ENCODE measurements around the gene EEPD1.
"Not testable (repeated sequence)": the region's sequence is repeated elsewhere in the genome, so short reads cannot be mapped to it uniquely, and the experiment has no call there.

EEPD1 gene

DNA sequence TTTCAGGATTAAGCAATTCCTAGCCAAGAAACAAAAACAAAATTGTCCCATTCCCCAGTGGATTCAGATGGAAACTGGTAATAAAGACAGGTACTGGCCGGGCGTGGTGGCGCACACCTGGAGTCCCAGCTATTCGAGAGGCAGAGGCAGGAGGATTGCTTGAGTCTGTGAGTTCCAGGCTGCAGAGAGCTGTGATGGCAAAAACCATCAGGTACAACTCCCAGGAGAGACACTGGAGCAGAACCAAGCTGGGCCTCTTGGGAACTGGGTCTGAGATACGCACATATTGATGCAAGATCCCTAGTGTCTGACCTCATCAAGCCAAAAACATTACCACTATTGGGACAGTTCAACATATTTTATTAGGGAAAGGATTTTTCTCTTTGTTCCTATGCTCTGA is 152.6 kb downstream of the EEPD1 start:
- no peak for DNase-seq

DNA sequence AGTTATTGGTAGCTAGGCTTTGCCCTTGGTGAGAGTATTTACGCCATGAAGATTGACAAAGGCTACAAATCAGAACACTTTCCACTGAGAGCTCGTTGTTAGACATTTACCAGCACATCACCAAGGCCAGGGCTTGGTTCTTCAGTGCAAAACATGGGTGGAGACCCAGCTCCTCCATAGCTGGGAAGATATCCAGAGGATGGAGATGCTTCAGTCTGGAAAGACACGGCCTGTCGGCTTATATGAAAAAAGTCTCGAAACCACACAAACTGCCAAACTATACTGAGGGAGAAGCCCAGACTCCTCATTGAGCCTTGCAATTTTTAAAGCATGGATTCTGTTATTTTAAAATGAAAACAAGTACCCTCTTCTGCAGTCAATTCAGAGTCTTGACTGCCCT is 153.2 kb downstream of the EEPD1 start:
- DNase-seq = no peak

DNA sequence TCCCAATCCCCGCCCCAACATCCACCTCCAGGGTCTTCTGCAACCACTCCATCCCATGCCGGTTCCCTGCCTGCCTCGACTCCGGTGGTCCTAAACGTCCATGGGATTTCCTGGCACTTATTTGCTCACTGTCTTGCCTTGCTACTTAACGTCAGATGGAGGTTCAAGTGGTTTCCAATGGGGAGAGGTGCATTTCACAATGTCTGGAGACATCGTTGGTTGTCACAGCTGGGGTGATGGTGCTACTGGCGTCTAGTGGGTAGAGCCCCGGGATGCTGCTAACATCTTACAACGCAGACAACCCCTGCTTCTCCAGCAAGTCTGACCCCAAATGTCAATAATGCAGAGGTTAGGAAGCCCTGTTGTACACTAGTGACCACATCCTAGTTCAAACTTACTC is 153.7 kb downstream of the EEPD1 start:
- no peak for DNase-seq

DNA sequence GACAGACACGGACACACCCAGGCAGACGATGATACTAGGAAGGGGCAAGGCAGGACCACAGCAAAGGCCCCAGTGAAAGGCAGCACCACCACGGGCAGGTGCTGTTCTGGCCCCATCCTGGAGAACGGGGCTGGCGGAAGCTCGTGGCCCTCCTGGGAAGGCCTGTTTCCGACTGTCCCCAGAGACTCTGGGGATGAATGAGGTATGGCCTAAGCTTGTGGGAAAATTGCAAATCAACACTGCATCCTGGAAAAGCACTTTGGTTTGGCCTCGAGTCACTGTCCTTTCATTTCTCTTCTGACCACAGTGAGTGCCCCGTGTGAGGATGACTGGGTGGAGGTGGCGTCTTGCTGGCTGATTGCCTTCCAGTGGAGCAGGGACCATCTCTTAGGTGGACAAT is 155.0 kb downstream of the EEPD1 start:
- no peak for DNase-seq

DNA sequence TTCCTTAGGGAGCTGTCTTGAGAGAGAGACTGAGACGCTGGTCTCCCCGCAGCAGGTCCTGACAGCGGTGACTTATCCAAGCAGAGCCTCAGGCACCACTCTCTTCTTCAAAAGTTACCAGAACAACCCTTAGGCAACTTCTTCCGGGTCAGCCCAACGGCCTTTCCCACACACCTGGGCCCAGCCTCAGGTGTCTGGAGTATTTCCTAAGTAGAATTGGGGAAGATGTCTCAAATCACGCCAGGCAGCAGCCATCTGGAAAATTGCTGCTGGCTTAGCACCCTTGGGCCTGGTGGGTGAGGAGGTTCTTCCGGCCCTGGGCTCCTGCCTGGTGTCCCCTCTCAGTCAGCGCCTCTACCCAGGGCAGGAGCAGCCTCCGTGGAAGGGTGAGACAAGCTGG is 156.2 kb downstream of the EEPD1 start:
- no peak for DNase-seq

DNA sequence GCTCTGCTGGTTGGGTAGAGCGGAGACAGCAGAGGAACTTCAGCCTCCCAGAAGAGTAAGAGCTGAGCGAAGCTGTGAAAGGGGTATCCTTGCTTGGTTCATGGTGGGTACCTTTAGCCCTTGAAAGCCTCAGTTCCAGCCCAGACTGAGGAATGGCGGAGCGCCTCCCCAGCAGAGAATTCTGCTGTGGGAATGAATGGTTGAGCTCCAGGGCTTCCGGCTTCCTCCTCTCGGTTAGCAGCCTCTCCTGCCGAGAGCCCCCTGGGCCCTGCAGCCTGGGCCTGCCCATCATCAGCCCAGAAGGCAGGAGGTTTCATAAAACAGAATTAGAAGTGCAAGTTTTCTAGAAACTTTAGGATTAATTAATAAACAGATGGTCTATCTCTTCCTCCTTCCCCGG is 156.7 kb downstream of the EEPD1 start:
- DNase-seq = no peak

DNA sequence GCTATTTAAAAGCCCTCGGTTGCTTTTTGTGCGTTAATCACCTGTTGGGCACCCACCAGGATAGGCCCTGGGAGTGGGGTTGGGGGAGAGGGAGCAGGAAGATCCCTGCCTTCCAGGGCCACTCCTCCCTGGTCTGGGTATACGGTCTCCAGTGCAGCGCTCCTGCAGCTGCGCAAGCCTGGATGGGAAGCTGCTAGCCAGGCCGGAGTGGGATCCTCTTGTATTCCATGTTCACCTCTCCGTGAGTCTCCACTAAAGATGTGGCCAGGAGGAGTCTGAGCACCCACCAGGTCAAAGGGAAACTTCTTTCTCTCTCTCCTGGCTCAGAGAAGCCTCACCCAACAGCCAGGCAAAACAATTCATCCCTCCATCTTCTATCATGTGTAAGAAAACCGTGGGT is 157.8 kb downstream of the EEPD1 start:
- no peak for DNase-seq

DNA sequence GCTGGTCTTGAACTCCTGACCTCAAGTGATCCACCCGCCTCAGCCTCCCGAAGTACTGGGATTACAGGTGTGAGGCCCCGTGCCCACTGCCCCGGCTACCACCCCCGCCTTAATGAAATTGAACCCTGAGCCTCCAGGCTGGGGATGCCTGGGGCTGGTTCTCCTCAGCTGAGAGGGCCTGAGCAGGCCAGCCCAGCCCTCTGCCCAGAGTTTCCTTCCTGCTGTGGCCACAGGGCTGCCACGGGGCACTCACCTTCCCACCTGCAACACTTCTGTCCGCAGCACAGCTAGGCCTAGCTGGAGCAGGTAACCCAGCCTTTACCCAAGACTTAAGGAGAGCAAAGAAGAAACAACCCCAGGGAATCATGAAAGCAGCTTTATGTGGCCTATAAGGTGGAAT is 158.5 kb downstream of the EEPD1 start:
- DNase-seq = no peak

DNA sequence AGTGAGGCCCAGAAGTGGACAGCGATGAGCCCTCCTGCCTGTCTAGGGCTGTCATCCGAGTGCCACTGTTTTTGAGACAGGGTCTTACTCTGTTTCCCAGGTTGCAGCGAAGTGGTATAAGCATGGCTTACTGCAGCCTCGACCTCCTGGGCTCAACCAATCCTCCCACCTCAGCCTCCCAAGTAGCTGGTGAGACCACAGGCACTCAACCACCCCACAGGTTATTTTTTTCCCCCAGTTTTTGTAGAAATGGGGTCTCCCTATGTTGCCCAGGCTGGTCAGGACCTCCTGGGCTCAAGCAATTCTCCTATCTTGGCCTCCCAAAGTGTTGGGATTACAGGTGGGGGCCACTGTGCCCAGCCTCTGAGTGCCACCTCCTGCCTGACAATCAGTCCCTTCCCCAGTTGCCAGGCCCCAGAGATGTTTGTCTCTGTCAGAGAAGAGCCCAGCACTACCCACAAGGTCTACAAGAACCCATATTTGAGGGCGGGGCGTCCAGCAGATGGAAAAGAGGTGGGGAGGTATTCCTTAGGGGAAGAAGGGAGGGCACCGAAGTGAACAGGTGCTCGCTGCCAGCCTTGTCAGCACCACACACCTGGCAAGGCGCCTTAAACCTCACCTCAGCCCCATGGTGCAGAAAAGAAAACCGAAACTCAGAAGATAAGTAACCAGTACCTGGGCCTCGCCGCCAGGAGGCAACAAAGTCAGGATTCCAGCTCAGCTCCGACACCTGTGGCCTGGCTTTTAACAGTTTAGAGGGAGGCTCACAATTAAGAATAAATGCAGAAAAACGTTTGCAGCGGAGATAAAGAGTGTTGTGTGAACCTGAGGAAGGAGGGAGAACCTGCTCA is 159.2 kb downstream of the EEPD1 start:
- peak; percentile 73 for DNase-seq

DNA sequence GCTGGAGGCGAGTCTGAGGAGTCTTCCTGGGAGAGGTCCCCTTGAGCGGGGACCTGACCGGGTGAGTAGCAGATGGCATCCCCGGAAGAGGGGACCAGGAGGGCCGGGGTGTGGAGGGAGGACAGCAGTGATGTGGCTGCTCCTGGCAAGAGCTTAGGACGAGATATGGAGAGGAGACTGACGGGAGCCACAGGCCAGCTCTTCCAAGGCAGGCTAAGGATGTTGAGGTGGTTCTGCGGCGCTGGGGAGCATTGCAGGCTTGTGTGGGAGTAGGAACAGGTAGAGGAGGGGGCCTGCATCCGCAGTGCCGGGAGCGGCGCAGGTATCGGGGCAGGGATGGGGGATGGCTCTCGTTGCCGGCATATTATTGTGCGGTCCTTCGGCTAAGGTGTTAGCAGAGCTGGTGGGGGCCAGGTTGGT is 159.9 kb downstream of the EEPD1 start:
- DNase-seq = no peak

DNA sequence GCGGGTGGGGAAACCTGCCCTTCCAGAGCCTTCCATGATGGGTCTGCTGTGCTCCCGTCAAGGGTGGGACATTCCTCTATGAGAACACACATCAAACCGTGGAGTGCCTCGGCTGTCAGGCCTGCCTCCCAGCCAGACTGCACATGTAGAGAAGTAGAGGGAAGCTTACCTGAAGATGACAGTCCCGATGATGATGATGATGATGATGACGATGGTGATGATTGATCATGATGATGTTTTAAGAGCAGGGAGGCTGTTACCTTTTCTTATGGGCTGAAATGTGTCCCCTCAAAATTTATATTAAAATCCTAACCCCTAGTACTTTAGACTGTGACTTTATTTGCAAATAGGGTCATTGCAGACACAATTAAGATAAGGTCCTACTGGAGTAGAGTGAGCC is 160.6 kb downstream of the EEPD1 start:
- no peak for DNase-seq

DNA sequence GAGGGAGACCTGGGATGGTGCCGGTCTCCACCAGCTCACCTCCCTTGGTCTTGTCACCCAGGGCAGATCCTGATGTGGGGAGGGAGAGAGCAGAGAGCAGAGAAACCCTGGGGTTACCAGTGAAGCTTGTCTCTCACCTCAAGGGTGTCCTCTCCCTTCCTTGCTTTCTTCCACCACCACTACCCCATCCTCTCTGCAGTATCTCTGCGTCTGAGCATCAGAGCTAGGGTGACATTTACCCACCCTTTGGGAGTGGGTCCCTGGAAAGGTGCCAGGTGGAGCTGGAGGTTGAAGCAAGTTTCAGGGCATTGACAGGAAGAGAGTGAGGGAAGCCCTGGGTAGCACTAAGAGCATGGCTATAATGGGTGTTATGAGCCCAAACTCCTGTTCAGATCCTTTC is 161.4 kb downstream of the EEPD1 start:
- DNase-seq = no peak

DNA sequence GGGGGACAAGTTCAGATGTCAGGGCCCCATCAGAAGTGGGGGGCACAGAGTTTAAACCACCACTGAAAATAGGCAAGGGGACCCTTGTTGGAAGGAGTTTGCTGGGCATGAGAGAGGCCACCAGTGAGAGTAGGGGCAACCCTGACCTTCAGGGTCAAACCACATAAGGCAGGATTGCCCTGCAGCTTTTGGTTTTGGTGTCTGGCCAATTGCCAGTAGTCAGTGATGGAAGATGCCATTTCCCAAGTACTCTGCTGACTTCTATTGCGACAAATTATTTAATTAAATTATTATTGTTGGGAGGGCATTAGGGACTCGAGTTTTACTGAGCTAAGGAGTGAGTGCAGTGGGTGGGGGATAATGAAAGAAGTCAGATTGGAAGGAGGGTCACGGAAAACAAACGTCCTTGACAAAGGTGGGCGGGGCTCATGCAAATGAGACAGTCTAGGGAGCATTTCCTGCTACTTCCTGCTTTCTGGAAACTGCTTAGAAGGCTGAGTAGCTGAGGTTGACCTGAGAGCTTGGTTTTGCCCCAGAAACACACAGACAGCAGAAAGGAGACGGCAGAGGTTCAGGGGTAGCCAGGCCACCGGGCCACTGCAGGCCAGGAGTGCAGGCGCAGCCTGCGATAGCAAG is 162.4 kb downstream of the EEPD1 start:
- DNase-seq = no peak

DNA sequence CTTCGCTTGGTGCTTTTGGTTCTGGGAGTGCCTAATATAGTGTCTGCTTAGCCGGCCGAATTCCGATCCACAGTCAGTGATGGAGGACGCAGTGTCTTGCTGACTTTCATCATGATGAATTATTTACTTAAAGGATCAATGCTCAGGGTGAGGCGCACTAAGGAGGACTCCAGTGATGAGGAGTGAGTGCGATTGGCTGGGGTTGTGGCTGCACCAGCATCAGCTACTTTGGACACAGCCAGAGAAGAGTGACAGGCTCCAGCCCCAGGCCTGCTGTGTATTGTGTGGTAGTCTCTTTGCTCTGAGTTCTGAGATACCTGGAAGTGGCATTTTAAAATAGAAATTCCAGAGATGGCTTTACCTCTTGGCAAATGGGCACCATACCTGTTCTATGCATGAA is 163.3 kb downstream of the EEPD1 start:
- DNase-seq = no peak

DNA sequence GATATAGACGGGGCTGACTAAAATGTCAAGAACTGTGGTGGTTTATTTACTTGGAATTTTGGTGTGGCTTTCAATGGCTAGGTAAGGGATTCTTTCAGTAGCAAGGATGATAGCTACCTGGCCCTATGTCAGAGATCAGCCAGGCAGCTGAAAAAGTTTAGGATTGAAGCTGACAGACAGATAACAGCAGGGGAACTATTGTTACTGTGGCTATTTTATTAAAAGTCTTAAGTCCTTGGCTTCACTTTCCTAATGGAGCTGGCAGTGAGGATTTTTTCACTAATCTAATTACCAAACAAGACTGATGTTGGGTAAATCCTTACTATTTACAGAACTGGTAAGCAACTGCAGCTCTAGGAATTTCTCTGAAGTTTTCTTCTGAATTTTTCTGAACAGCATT is 164.2 kb downstream of the EEPD1 start:
- DNase-seq = no peak

DNA sequence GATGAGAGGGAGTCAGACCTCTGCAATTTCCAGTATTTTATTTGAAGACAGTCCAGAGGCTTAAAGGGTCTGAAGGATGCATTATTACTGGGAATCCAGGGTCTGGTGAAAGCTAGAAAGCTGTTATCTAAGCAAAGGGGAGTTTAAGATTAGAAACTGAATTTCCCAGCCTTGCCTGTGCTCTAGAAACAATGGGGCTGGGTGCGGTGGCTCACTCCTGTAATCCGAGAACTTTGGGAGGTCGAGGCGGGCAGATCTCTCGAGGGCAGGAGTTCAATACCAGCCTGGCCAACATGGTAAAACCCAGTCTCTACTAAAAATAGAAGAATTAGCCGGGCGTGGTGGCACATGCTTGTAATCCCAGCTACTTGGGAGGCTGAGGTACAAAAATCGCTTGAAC is 165.1 kb downstream of the EEPD1 start:
- DNase-seq = no peak

DNA sequence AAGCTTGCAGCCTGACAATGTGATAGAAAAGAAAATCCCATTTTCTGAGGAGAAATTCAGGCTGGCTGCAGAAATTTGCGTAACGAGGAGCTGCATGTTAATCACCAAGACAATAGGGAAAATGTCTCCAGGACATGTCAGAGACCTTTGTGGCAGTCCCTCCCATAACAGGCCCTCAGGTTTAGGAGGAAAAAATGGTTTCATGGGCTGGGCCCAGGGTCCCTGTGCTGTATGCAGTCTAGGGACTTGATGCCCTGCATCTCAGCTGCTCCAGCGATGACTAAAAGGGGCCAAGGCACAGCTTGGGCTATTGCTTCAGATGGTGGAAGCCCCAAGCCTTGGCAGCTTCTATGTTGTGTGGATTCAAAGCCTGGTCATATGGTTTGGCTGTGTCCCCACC is 168.2 kb downstream of the EEPD1 start:
- DNase-seq = not testable (repeated sequence)

DNA sequence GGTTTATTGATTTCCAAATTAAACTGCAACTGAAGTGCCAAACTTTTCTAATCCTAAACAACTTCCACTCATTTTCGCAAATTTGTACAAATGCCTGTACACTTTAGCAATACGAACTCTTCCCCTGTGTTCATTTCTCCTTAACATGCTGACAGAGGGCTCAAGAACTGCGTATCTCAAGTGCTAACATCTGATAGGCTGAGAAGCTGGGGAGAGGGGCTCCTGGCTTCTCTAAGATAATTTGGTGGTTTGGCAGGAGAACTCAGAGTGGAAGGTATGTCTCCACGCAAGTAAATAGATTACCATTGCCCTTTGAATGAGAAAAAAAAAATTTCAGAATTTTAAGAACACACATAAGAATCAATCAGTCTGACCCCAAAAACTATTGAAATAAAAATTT is 183.3 kb downstream of the EEPD1 start:
- no peak for DNase-seq

DNA sequence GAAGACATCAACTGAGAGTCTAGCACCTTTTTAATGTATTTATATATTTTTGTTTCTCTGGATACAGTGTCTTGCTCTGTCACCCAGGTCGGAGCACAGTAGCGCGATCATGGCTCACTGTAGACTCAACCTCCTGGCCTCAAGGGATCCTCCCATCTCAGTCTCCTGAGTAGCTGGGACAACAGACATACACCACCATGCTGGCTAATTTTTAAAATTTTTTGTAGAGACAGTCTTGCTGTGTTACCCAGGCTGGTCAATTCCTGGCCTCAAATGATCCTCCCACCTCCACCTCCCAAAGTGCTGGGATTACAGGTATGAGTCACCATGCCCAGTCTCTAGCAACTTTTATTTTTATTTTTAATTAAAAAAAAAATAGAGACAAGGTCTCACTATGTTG is 185.2 kb downstream of the EEPD1 start:
- DNase-seq = no peak

DNA sequence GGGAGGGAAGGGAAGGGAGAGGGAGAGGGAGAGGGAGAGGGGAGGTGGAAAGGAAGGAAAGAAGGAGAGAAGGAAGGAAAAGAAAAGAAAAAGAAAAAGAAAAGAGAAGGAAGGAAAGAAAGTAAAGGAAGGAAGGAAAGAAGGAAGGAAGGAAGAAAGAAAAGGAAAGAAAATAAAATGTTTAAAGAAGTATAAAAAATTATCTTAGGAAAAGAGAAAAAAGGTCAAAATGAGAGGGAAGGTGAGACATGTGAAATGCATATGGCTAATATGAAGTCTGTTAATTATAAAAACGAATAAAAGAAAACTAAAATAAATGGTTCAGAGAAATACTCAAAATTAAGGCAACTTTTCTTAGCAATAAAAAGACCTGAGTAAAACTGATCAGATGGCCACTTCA is 190.5 kb downstream of the EEPD1 start:
- DNase-seq = no peak

DNA sequence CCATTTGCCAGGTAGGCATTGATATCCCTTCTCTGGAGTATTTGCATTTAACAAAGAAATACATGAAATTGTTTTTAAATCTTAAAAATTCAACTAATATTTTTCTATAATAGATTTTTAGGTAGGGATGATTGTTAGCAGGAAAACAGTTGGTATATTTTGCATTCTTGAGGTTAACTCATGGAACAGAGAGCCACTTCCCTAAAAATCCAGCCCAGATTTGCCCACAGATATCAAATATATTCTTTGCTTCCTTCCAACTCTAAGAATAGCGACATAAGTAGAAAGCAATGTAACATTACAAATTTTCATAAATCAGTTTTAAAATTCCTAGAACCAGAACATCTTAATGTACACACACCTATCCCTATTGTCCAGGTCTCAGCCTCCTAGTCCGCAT is 191.6 kb downstream of the EEPD1 start:
- no peak for DNase-seq

DNA sequence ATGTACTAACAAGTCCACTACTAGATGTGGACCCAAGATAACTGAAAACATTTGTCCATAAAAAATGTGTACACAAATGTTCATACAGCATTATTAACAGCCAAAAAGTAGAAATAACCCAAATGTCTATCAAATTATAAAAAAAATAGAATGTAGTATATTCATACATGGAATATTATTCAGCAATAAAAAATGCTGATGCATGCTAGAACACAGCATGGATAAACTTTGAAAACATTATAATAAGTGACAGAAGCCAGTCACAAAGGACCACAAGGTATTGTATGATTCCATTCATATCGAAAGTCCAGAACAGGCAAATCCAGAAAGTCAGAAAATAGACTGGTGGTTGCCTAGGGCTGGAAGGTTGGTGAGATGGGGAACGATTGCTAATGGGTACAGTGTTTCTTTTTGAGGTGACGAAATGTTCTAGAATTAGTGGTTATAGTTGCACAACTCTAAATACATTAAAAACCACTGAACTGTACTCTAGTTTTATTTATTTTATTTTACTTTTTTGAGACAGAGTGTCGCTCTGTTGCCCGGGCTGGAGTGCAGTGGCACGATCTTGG is 193.3 kb downstream of the EEPD1 start:
- no peak for DNase-seq

DNA sequence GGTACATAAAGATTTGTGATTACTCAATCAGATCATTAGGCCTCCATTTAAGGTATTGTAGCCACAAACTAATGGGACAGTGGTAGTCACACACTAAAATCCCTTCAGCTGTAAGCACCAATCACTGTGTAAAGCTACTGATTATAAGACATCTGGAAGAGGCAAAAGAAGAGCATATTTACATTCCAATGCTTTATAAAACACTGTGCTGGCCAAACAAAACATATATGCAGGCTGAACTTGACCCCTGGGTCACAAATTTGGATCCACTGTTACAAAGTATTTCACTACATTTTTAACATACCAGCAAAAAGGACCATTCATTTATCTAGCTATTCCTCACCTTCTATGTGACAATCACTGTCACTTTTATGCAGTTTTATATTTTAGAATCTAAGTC is 195.2 kb downstream of the EEPD1 start:
- no peak for DNase-seq

DNA sequence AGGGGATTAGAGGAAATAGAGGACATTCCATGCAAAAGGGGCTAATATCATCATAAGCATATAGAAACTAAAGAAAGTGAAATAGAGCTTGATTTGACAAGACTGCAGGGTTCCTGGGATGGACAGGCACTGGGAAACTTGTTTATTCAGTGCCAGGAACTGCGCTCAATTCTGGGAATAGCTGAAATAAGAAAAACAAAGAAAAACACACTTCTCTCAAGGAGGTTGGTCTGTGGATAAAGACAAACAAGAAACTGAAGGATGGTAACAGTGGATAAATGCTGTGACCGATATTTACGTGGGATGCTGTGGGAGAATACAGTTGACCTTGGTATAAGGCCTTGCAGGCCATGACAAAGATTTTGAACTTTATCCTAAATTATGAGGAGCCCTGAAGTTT is 195.7 kb downstream of the EEPD1 start:
- no peak for DNase-seq

DNA sequence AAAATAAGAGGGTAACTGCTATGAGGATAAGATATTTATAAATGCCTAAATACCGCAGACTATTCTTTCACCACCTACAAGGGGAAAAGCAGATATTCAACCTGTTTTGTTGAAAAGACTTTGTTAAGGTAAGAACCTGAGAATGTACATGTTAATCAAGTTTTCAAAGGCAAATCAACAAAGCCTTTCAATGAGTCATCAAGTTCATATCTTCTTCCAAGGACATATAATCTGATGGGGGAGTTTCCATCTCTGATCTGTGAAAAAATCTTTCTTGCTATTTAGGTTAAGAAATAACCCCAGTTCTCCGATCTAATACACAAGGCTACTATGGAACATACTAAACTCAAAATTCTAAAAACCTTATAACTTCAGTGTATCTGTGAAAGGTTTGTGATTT is 196.6 kb downstream of the EEPD1 start:
- no peak for DNase-seq

Measured in NCI-H2029 treated with DMSO at 0.1 percent for 48 hours (cell line).